DMS114 treated with DMSO at 0.1 percent for 48 hours (cell line): ENCODE data around the gene CTBP2.

Experiments
- DNase-seq: peaks from one replicate; lab custom pipeline; 2025; ENCODE audit not compliant: unreplicated experiment; lab: John Stamatoyannopoulos, UW

The CTBP2 gene

DNA sequence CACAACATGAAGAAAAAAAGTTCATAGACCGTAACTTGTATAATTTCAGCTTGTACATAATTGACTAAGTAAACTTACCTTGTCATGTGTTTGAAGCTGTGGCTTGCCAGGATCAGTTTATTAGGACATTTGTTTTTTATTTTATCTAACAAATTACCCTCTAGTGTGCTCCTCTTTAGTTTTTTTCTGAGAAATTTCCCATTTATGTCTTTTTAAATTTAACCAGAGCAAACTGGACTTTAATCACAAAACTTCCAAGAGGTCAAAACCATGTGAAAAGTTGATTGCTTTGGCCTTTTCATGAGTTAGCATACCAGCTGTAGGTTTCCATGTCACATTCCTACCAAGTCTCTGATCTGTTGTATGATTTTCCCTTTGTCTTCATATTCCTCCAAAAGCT, 176.0 kb downstream of the CTBP2 start:
- DNase-seq, result no peak

DNA sequence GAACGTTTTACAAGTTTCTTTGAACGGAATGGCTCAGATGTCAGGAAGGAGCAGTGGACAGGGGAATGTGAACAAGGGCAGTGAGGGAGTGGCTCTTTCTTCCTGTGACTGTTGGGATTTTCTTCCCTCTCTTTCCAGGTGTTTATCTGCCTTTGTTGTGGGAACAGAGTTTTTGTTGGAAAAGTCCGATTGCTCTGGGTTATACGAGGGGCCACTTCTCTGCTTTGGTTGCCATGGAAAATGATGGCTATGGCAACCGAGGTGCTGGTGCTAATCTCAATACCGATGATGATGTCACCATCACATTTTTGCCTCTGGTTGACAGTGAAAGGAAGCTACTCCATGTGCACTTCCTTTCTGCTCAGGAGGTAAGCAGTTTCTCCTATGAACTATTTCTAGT, 177.0 kb downstream of the CTBP2 start:
- no peak for DNase-seq

- DNase-seq, result no peak
Measured at GRCh38 chr10:124978376-124978725, 182.0 kb downstream of the CTBP2 start.

GRCh38 chr10:124977648-124978375, 182.6 kb downstream of the CTBP2 start:
- no peak for DNase-seq

GRCh38 chr10:124977161-124977560, 183.2 kb downstream of the CTBP2 start:
- DNase-seq, result no peak

DNA sequence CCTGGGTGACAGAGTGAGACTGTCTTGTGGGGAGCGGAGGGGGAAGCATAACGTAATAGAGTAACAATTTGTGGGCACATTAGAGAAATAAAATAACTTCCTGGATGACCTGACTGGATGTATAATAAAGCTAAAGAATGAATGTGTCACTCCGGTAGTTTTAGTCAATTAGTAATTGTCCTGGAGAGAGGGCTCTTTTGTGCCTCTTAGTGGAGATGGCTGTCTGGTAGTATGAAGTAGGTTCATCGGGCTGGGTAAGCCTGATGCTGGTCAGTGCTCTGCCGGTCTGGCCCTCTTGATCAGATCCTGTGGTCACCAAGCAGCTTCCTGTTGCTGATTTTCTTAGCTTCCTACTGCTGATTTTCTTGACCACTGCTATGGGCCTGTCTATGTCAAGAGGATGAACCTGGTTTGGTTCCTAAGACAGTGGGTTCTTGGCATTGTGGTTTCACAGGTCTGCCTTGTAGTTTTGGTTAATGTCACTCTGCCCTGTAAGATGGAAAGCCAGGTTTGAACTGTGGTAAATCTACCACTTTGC, 184.3 kb downstream of the CTBP2 start:
- DNase-seq, result no peak

DNA sequence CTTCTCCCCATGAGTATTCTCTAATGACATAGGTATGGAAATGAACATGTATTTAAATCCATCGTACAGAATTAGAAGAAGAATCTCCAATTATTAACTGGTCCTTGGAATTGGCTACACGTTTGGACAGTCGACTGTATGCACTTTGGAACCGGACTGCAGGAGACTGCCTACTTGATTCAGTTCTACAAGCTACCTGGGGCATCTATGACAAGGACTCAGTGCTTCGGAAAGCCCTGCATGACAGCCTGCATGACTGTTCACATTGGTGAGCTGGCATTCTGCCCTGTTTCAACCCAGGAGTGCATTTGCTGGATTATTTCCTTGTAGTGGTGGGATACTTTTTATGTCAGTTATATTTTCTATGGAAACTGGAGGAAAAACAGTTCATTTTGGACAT, 186.2 kb downstream of the CTBP2 start:
- no peak for DNase-seq

- DNase-seq, result no peak
Measured at GRCh38 chr10:124972637-124973036, 187.7 kb downstream of the CTBP2 start.

DNA sequence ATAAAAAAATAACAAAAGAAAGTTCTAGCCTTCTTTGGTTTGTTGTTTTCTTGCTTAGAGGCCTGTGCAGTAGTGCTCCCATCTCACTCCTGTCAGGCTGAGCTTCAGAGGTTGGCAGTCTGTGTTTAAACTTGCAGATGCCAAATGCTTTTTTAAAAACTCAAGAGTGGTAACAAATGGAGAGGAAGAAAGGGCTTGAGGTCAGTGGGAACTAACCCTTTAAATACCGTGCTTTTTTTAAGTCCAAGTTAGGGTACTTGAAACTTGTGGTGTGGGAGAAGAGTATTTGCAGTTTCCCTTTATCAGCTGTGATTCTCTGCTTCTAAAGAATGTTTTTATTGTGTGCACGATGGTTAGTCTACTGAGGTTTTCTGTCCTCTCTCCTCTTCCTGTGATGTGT, 189.1 kb downstream of the CTBP2 start:
- no peak for DNase-seq

DNA sequence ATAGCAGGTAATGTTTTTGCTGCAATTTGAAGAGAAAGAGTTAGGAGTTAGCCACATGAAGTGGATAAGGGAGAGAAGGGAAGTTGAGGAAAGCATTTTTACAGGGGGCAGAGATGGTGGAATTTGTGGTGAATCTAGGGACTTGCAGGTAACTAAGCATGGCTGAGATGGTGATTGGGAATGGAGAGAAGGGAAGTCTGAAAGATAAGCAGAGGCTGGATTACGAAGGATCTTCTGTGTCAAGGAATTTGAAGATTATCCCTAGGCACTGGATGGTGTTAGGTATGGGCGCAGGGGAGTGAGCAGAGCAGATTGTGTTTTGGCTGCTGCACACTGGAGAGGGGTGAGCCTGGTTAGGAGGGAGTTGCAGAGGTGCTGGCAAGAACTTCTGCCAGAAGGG, 193.1 kb downstream of the CTBP2 start:
- no peak for DNase-seq

GRCh38 chr10:124966008-124966407, 194.4 kb downstream of the CTBP2 start:
- DNase-seq, result no peak

GRCh38 chr10:124963866-124964720, 196.3 kb downstream of the CTBP2 start:
- no peak for DNase-seq

GRCh38 chr10:124962421-124962820, 197.9 kb downstream of the CTBP2 start:
- DNase-seq, result no peak

GRCh38 chr10:124961248-124961570, 199.2 kb downstream of the CTBP2 start:
- DNase-seq, result no peak

GRCh38 chr10:124959564-124959963, 200.8 kb downstream of the CTBP2 start:
- no peak for DNase-seq

DNA sequence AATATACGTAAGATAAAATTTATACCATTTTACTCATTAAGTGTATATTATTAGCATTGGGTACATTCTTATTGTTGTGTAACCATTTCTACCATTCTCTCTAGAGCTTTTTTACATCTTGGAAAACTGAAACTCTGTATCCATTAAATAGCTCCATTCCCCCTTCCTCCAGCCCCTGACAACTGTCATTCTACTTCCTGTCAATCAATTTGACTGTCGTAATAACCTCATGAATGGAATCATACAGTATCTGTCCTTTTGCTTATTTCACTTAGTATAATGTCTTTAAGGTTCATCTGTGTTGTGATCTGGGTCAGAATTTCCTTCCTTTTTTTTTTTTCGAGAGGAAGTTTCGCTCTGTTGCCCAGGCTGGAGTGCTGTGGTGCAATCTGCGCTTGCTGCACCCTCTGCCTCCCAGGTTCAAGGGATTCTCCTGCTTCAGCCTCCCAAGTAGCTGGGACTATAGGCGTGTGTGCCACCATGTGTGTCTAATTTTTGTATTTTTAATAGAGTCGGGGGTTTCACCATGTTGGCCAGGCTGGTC, 202.9 kb downstream of the CTBP2 start:
- DNase-seq, result no peak

DNA sequence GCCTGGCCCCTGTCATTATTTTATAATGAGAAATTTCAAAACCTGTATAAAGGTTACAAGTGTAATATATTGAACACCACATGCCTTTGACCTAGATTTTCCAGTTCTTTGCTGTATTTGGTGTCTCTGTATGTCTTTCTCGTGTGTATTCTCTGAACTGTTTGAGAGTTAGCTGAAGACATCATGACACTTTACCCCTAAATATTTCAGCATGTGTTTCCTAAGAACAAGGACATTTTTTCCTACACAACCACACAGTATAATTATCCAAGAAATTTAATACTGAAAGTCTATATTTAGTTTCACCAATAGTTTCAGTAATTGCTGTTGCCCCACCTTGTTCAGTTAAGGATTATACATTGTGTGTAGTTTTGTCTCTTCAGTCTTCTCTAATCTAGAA, 203.6 kb downstream of the CTBP2 start:
- DNase-seq, result no peak

- no peak for DNase-seq
Measured at GRCh38 chr10:124955868-124956267, 204.5 kb downstream of the CTBP2 start.

DNA sequence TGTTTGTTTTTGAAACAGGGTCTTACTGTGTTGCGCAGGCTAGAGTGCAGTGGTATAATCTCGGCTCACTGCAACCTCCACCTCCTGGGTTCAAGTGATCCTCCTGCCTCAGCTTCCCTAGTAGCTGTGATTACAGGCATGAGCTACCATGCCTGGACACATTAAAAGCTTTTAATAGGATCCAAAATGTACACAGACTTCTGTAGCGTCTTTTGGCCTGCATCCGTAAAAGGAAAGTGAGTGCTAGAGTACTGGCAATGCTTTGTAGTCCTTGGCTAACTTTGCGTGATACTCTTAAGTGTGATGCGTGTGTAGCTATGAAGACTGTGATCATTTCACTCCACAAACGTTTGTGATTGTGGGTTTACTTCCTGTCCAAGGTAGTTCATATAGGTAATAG, 205.1 kb downstream of the CTBP2 start:
- DNase-seq, result no peak

GRCh38 chr10:124953421-124953820, 206.9 kb downstream of the CTBP2 start:
- no peak for DNase-seq

DNA sequence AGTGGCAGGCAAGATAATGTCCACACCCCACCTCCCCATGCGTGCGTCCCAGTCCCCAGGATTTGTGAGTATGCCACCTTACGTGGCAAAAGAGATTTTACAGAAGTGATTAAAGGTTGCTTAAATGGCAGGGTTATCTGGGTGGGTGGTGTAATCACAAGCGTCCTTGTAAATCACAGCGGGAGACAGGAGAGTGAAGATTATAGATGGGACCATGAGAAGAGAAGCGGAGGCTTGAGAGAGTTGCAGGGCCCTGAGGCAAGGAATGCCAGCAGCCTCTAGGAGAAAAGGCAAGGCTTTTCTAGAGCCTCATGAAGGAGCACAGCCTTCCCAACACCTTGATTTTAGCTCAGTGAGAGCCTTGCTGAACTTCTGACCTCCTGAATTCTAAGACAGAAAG, 208.2 kb downstream of the CTBP2 start:
- DNase-seq, result no peak

GRCh38 chr10:124949543-124949942, 210.8 kb downstream of the CTBP2 start:
- DNase-seq, result no peak
